ENCODE data around the gene PID1.
"Not testable (repeated sequence)": the region's sequence is repeated elsewhere in the genome, so short reads cannot be mapped to it uniquely, and the experiment has no call there.

Gene PID1

DNA sequence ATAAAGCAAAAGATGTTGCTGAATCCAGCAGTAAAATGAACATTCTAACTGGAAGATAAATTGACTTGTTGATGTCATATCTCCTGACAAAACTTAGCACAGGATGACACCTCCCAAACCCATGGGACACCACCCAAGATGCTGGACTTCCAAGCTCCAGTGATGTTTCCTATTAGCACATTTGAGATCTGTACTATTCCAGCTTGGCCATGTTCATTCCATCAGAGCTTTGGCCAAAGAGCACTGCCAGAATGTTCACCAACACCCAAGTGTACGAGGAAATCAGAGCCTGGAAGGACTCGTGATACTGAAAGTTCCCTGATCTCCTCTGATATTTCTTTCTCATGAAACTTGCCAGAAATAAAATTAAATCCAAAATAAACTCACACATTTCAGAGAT, 44.7 kb downstream of the PID1 start:
- DNase-seq = no peak
- intact Hi-C loops (cut with DNase I) = no loop called here

DNA sequence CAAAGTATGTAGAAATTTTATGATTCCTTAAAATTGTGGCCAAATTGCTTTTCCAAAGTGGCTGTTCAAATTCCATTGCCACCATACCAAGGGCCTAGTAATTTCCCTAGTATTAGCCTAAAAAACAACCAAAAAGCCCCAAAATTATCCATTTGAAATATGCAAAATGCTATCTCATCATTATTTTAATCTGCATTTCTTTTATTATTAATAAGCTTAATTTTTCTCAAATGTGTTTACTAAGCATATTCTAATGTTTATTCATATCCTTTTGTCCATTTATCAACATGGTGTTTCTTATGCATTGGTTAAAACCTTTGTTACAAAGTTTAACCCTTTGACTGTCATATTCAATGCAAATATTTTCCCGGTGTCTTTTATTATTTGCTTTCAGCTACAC, 48.0 kb downstream of the PID1 start:
- intact Hi-C loops (cut with DNase I) = no loop called here

DNA sequence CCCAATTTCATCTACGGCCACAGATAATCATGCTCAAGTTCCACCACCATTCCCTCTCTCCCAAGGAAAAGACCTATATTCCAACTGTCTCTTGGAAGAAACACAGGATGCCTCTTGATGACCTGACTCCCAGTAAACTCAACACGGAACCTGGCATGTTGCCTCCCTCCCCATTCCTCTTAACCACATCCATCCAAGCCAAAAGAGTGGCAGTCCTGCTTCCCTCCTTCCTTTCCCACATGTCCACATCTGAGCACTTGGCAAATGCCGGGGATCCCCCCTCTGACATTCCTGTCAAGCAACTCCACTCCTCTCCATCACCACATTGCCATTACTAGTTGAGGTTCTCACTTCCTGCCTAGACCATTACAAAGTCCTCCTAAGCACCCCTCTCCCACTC, 49.4 kb downstream of the PID1 start:
- intact Hi-C loops (cut with DNase I) = no loop called here
- no peak for DNase-seq

More for the DNA sequence above, 48.0 kb downstream of the PID1 start:
- DNase-seq = no peak

DNA sequence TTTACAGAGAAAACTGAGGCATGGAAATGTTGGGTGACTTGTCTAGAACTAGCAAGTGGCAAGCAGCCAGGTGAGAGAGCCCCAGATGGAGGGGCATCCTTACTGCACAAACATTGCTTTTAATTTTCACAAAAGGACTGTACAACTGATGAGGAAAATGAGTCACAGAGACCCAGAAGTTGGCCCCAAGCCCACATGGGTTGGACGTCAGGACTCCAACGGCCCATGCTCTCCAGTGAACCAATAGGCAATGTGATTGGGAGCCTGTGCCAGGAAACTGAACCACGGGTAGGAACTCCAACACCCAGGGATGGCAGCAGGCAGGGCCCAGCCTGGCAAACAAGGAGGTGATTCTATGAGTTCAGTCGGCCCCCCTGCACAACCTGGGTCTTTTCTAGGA, 50.8 kb downstream of the PID1 start:
- intact Hi-C loops (cut with DNase I) = no loop called here
- DNase-seq = peak in 7 of 42 donors; percentile 6 to 55 (median 20)

DNA sequence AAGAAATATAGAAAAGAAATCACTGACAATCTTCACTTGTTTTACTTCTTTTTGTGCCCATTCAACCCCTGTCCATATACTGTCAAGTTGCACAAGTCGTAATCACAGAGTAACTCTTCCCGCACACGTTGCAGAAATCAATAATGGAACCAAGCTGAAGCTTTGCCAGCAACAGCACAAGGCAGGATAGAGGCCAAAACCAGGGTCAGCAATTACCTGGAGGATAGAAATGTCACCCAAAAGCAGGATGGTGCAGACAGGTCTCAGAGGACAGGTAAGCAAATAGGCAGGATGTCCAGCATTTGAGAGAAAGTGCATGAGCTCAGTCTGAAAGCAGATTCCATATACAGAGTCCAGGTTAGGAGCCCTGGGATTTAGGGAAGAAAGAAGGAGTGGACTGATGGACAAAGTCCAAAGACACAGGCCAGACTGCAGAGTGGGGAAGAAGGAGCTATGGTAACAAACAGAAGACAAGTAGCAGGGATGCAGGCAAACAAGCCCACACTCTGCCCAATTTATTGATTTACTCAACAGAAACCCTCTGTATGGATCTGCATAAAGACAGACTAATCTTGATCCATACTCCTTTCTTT, 52.7 kb downstream of the PID1 start:
- intact Hi-C loops (cut with DNase I) = no loop called here
- DNase-seq = no peak

DNA sequence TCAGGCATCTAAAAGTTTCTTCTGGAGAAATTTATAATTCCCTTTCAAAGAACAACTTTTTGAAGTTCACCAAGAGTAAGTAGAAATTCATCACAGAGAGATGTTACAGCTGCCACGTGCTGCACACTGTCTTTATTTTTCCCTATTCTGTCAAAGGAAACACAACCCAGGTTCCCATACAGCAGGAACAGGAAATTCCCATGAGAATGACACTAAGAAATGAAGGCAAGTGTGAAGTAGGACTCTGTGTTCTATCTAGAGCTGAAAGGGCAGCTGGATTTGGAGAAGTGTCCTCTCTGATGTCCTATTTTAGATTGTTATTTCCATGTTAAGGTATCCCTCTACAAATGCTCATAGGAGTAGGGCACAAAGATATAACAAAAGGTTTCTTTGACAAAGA, 58.8 kb downstream of the PID1 start:
- intact Hi-C loops (cut with DNase I) = no loop called here
- no peak for DNase-seq

DNA sequence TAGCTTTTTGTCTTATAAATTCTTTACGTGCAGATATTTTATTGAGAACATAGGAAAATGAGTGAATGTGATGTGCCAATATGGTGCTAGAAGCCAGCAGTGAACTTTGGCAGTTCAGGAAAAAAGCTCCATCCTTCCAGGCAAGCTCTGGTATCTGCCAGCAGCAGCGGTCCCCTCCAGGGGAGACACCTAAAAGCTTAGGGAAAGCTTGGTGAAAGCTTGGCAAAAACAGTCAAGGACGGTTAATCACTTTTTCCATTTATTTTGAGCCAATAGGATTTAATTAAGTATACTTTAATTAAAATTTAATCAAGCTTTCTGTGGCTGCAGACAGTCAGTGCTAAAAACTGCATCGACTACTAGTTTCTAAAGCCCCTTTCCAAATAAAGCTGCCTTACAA, 60.4 kb downstream of the PID1 start:
- DNase-seq = peak in 1 of 42 donors; percentile 8
- intact Hi-C loops (cut with DNase I) = no loop called here

DNA sequence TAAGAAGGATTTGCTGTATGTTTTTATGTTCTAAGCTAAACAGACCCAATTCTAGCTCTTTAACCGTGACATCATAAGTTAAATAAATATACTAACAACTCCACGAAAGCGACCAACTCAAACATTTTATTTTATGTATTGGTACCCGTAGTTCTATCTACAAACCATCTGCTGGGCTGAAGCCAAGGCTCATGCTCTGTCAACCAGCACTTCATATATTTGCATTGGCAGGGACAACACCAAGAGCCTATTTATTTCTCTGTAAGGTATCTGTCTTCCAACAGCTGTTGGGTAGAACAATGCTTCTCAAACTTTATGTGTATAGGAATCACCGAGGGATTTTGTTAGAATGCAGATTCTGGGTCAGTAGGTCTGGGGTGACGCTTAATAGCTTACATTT, 64.5 kb downstream of the PID1 start:
- intact Hi-C loops (cut with DNase I) = no loop called here
- DNase-seq = no peak

DNA sequence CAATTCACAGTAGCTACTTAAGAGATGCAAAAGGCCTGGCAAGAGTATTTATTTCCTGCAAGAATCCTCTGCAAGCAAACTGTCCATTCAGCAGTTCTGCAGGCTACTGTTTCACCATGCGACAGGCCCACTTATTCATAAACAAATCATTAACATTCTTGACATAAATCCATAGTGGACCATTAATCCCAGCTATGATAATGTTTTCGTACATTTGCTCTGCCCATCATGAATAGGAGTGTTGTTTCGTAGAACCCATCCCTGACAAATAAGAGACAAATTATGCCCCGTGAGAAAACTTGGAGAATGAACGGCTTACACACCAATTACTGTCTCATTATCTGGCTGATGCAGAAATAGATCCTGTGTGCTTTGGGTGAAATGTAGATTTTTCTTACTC, 65.4 kb downstream of the PID1 start:
- intact Hi-C loops (cut with DNase I) = no loop called here
- no peak for DNase-seq

DNA sequence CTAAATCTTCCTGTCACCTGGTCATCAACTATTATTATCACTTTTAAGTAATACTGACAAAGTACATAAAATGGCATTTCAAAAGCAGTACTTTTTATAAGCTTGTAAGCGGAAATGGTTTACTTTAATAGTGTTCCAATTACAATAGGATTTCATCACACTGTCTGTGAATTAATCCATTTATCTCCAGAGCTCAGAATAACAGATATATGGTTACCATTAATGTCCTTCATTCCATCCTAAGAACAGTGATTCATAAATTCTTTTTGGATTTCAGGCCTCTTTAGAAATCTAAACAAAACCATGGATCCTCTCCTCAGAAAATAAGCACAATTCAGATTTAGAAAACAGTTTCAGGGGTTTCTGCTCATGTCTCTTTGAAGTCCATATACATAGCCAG, 68.4 kb downstream of the PID1 start:
- DNase-seq = no peak
- intact Hi-C loops (cut with DNase I) = no loop called here

DNA sequence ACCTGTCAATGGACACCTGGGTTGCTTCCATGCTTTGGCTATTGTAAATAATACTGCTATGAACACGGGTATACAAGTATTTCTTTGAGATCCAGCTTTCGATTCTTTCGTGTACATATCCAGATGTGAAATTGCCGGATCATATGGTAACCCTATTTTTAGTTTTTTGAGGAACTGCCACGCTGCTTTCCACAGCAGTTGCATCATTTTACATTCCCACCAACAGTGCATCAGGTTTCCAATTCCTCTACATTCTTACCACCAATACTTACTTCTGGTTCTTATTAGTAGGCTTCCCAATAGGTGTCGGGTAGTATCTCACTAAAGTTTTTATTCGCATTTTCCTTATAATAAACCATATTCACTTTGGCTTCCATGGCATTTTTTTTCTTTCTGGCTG, 69.6 kb downstream of the PID1 start:
- intact Hi-C loops (cut with DNase I) = no loop called here

DNA sequence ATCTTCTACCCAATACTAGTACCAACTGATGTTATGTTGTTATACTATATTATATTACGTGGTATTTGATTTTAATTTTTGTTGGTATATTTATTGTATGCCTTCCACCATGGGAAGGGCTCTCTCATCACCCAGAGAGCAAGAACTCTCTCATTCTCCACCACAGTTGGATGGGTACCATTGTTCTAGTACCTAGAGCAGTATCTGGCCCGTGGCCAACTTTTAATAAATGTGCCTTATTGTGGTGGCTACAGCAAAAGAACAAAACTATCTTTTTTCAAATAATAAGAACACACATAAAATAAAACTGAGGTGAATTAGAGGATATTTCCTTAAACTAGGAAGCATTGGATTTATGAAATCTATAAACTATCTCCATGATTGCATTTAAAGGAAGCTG, 71.8 kb downstream of the PID1 start:
- intact Hi-C loops (cut with DNase I) = no loop called here
- no peak for DNase-seq

More for the DNA sequence above, 69.6 kb downstream of the PID1 start:
- DNase-seq = no peak

DNA sequence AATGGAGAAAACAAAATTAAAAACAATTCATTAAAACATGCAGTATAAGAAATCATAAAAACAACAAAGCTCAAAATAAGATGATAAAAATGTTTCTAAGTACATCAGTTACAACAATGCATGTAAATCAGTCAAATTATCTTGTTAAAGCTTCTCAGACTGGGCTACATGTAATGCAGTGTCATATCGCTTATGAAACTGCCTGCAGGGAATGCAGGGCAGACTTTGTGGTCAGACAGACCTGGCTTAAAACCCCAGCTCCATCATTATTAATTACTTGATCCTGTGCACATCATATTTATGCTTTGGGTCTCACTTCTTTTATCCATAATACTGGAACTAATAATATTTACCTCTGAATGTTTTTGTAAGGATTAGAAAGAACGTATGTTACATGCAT, 74.6 kb downstream of the PID1 start:
- intact Hi-C loops (cut with DNase I) = no loop called here
- no peak for DNase-seq

DNA sequence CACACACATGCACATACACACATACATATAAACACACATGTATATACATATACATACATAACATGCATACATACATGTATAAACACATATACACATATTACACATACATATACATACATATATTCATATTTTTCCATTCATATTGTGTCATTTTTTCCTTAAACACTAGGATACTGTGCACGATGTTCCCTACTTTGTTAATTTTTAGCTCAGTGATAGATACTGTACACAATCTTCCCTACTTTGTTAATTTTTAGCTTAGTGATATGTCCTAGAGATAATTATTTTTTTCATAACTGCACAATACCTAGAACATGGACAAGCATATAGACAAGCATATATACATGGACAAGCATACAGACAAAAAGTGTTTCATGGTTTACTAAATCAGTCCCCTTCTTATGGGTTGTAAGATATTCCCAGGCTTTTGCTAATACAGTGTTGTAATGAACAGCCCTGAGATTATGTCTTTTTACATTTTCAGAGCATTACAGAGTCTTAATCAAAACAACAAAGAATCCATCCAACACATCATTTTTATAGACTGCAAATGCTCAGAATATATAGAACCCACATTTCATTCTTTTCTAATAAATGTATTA, 75.6 kb downstream of the PID1 start:
- intact Hi-C loops (cut with DNase I) = no loop called here
- DNase-seq = no peak

DNA sequence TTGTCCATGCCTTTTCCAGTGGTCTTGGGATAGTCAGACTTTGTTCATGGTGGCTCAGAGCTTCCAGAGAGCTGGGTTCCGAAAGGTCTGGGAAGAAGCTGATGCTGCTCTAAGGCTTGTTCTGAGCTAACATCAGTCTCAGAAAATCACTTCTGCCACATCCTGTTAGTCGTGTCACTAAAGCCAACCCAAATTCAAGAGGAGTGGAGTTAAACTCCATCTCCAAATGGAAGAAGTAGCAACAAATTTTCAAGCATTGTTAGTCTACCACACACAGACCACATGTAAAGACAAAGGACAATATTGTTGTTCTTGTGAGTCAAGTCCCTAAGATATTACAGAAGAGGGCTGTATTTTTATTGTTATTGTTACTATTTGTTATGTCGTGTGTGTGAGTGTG, 77.8 kb downstream of the PID1 start:
- DNase-seq = no peak
- intact Hi-C loops (cut with DNase I) = no loop called here

DNA sequence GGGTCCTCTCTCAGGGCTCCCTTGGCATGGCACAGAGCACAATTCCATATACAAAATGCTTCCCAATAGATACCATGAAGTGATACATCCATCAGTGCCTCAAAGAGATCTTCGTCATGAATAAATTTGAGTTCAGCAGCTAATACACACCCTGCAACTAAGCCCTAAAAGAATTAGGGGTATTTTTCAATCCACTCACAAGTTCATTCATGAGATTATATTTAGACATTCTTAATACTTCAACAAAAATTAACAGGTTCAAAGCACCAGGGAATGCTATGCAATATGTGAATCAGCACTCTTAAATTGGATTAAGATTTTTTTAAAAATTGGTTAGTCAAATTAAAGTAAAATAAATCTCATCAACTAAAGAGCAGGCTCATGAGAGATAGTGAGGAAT, 79.7 kb downstream of the PID1 start:
- DNase-seq = no peak
- intact Hi-C loops (cut with DNase I) = no loop called here

DNA sequence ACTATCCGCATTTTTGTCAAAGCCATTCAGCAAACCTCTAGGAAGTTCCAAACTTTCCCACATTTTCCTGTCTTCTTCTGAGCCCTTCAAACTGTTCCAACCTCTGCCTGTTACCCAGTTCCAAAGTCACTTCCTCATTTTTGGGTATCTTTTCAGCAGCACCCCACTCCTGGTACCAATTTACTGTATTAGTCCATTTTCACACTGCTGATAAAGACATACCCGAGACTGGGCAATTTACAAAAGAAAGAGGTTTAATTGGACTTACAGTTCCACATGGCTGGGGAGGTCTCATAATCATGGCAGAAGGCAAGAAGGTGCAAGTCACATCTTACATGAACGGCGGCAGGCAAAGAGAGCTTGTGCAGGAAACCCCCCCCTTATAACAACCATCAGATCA, 84.0 kb downstream of the PID1 start:
- DNase-seq; intact Hi-C loops (cut with DNase I): not testable (repeated sequence)

DNA sequence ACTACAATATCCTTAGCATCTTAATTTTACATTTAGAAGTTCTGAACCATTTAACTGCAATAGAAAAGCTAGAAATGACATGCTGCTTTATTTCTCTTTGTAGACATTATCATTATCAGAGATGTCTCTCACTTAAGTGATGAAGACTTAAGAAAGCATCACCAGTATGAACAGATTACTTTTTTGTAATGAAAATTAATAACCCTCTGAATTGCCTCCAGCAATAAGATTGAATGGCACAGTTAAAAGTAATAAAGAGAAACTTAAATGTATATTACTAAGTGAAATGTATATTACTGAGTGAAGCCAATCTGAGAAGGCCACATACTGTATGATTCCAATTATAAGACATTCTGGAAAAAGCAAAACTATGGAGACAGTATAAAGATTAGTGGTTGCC, 89.4 kb downstream of the PID1 start:
- no peak for DNase-seq
- intact Hi-C loops (cut with DNase I) = no loop called here

DNA sequence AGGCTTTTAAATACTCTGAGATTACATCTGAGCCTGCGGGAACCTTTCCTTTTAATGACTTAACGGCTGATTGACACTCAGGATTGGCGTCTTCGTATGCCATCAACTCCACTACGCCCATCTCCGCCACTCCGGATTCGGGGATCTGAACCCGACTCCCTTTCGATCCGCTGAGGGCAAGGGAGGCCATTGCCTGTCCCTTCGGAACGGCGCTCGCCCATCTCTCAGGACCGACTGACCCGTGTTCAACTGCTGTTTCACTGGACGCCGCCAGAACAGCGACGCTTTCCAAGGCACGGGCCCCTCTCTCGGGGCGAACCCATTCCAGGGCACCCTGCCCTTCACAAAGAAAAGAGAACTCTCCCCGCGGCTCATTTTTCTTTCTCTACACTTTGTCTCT, 90.4 kb downstream of the PID1 start:
- no peak for DNase-seq
- intact Hi-C loops (cut with DNase I) = no loop called here

DNA sequence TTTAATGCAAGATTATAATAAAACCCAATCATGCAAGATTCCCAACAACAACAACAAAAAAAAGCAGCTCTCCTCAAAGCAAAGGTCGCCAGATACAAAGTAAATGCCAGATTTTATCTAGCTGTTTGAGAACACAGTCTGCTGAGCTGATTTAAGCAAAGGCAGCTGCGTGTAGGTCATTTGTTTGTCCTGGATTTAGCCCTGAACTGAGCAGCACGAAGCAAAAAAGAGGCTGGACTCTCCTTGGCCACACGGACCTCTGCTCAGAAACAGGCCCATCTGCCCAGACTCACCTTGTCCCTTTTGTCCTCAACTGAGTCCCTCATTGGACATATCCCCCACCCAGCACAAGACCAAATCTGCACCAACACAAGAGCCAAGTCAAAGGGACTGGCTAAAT, 91.5 kb downstream of the PID1 start:
- no peak for DNase-seq
- intact Hi-C loops (cut with DNase I) = no loop called here

DNA sequence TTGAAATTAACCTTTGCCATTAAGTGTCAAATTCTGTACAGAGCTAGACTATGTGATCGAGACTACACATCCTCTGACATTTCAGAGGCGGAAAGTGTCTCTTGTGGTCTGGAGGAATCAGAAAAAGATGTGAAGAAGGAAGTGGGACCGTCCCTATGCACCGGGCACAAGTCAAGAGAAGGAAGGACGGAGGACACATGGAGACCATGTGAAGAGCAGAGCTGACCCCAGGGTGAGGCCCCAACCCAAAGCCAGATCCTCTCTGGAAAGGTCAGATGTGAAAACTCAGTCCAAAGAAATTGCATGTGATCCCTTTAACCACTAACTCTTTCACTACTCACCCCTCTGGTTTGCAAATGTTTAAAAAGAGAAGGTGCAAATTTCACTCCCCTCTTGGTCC, 92.4 kb downstream of the PID1 start:
- no peak for DNase-seq
- intact Hi-C loops (cut with DNase I) = no loop called here

DNA sequence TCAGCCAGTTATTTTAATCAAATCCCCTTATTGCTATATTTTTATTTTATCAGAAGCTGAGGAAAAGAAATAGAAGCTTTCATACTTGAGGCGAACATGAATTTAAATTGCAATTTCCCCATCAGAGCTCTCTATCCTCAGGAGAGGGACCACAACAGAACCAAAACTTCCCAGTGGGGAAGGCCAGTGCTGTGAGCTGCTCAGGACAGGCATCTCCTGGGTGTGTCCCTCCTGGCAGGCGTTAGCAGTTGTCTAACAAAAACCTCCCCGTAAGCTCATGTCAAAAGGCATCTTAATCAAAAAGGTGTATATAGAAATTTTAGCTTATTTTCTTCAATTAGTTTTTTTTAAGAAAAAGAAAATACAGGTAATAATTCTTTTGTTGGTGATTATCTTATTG, 93.0 kb downstream of the PID1 start:
- no peak for DNase-seq
- intact Hi-C loops (cut with DNase I) = no loop called here

All from head of caudate nucleus (tissue), 42 donors.